NK-92 (cell line): ENCODE data around the gene FGF3.

ENCODE experiments used
- DNase-seq: peaks from one replicate; lab custom pipeline; 2025; ENCODE audit not compliant: unreplicated experiment; lab: John Stamatoyannopoulos, UW

The FGF3 gene

GRCh38 chr11:69844396-69844795, 25.2 kb upstream of the FGF3 start:
- DNase-seq: no peak

GRCh38 chr11:69843529-69843921, 24.3 kb upstream of the FGF3 start:
- DNase-seq: no peak

DNA sequence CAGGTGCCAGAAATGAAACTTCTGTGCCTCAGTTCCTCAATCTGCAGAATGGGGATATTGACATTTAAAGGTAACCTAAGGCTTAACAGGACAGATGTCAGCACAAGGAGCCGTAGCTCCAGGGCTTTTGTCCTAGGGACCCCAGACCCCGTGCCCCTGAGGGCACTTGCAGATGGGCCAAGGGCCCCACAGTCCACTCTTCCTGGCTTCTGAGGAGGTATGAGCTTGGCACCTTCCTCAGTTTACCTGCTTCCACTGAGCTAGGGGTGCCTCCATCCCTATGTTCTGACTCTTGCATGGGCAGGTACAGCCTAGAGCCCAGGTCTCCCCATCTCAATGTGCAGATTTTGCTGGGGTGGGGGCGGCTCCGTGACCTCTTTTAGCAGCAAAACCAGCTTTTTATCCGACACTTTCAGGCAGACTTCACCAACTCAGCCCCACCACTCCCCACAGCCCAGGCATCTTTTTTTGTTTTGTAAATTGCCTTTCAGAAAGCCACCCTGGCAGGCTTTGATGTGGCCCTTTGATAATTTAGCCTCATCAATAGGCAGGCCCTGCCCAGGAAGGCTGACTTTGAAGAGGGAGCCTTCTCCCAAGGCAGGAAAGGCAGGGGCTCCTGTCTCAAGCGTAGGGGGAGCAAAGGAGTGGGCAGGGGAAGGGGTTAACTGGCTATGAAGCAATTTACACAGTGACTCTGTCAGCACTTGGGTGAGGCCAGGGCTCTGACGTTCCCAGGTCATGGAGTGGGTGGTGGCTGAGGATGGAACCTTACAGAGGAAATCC, 23.7 kb upstream of the FGF3 start:
- no peak for DNase-seq

GRCh38 chr11:69841859-69842698, 22.9 kb upstream of the FGF3 start:
- DNase-seq: no peak

DNA sequence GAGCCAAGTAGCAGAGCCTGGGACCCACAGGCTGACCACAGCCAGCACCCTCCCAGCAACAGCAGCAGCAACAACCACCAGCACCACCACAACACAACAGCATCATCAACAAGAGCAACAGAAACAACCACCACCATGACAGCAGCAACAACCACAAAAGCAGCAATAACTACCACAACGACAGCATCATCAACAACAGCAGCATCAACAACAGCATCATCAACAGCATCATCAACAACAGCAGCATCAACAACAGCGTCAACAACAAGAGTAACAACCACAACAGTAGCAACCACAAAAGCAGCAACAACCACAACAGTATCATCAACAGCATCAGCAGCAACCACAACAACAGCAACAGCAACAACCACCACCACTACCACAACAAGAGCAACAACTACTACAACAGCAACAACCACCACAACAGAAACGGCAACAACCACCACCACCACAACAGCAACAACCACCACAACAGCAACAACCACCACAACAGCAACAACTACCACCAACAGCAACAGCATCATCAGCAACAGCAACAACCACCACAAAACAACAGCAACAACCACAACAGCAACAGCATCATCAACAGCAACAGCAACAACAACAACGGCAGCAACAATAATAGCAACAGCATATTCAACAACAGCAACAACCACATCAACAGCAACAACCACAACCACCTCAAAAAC, 22.1 kb upstream of the FGF3 start:
- no peak for DNase-seq

GRCh38 chr11:69840371-69841169, 21.4 kb upstream of the FGF3 start:
- no peak for DNase-seq

- no peak for DNase-seq
These were observed 20.3 kb upstream of the FGF3 start for GRCh38 chr11:69839516-69839915.

GRCh38 chr11:69837791-69838190, 18.6 kb upstream of the FGF3 start:
- no peak for DNase-seq

DNA sequence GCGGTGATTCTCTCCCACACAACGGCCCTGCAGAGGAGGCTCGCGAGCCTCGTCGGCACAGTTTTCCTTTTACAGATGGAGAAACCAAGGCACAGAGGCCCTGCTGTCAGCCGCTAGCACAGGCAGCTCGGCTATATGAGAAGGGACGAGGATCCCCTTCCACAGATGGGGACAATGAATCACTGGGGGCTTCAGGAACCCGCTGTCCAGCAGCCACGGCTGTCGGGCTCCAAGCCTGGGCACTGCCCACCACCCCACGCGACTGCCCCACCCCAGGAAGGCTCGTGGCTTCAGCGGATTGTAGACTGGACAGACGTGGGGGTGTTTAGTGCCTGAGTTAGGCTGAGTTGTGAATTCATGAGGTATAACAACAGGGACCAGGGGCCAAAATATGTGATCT, 17.2 kb upstream of the FGF3 start:
- no peak for DNase-seq

DNA sequence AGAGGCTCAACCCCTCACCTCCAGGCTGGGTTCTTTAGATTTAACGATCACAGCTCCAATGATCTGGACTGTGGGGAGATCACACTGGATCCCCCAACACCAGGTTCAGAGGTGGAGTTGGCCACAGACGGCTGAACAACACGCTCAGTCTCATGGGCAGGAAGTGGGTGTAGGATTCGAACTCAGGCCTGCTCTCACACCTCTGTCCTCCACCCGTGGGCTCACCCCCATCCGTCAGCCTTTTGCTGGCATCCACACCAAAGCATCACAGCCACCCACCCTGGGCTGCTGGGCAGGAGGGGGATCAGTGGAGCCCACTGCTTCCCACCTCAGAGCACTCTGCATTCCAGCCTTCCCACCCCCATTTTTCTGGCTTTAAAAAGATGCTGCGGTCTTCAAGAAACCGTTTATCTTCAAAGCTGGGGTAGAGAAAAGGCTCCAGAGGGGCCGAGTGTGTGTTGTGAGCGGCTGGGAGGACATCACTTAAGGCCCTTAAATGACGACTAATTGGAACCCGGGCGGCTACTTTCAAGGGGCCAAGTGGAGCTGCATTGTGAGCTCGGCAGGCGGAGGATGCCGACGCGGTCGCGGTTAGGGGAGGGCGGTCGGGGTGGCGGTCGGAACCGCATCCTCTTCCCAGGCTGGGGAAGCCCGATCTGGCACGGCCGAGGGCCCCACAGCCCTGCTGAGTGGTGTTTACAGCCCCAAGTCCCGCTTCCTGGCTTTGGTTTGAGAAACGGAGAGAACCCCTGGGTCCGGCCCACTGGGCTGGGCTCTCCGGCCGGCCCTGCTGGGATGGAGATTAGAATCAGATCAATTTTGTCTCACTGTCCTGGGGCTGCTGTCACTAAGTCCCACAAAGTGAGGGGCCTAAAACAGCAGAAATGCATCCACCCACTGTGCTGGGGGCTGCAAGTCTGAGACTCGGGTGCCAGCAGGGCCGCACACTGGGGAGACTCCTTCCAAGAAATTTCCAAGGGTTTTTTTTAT, 15.9 kb upstream of the FGF3 start:
- no peak for DNase-seq

GRCh38 chr11:69834251-69834650, 15.0 kb upstream of the FGF3 start:
- DNase-seq: no peak

GRCh38 chr11:69832561-69833413, 13.6 kb upstream of the FGF3 start:
- no peak for DNase-seq

GRCh38 chr11:69831985-69832384, 12.8 kb upstream of the FGF3 start:
- DNase-seq: no peak

- no peak for DNase-seq
These were observed 10.9 kb upstream of the FGF3 start for GRCh38 chr11:69830086-69830485.

- no peak for DNase-seq
These were observed 9.7 kb upstream of the FGF3 start for GRCh38 chr11:69828971-69829344.

DNA sequence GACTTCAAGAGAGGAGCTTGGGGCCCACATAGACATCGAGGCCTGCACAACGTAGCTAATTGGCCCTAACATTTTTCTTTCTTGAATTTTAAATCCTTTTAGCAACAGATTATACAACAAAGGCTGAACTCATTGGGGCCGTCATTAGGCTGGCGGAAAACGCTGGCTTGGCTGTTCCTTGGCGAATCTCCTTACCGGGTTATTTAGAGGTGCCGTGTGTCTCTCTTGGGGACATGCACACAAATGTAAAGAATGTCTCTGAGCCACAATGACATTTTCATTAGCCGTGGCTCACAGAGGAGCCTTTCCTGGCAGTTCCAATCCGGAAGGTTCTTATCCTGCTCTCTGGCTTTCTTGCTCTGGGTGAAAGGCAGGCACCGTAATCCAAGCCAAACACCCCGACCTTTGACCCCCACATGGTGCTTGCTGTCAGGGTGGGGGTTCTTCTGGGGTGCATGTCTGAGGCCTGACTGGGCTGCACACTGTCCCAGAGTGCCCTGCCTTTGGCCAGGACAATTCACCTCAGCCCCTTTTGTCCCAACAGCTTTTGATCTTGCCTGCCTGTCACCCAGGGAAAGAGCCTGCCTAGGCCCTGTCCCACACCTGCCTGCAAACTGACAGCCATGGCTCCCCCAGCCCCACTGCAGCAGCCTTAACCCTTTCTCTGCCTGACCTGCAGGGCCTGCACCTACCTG, 9.2 kb upstream of the FGF3 start:
- no peak for DNase-seq

DNA sequence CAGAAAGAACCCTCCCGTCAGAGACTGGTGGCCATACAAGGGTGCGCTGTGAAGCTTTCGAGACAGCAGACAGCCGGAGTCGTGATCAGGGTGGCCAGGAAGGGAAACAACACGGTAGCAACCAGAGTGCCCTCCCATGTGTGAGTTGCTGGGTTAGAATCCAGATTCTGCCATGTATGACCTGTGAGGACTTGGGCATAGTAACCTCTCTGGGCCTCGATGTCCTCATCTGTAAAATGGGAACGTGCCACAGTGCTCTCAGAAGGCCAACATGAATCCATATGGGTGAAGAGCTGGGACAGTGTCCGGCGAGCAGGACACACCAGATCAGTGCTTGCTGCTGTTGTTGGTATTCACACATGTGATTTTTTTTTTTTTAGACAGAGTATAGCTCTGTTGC, 7.6 kb upstream of the FGF3 start:
- no peak for DNase-seq

DNA sequence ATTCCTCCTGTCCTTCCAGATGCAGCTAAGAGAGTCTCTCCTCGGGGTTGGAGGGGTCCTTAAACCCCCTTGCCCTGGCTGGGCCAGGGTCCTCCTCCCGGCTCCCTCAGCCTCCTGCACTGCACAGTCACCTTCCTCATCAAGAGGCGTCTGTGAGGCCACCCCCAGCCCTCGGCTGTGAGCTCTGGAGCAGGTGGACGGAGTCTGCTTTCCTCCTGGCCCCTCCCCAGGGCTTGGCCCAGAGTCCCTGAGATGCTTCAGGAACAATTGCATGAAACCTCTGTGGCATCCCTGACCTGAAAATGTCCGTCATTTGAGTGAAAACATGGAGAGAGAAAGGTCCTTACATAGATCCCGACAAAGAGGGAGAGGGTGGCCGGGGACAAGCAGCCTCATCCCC, 6.7 kb upstream of the FGF3 start:
- DNase-seq: no peak
